HEK293 (cell line): ENCODE data around the gene MORF4L1.

ENCODE experiments used
- CTCF ChIA-PET: fragments of 350-600 bp; formaldehyde crosslinking; extraction: SDS; loops from one replicate; lab custom pipeline; 2021; ENCODE audit warnings: antibody characterized with exemption; lab: Yijun Ruan, JAX
- POLR2A ChIA-PET: fragments of 300-600 bp; formaldehyde crosslinking; extraction: SDS; loops from one replicate; lab custom pipeline; 2020; ENCODE audit warnings: antibody characterized with exemption, inconsistent platforms; lab: Yijun Ruan, JAX
- H3K27ac ChIP-seq: fragments of 200-500 bp; sonication (Bioruptor generic); 2 replicates; pipeline ENCODE4 v1.5.1; 2014; ENCODE audit warnings: low read depth, low read length, control low read depth, inconsistent platforms; ENCODE audit errors: extremely low read depth
- H3K36me3 ChIP-seq, 2 experiments: fragments of 200-500 bp in 1 of 2; sonication (Bioruptor generic) in 1 of 2; 1 replicate in 1 of 2; 2 replicates in 1 of 2; pipeline ENCODE4 v1.5.1; 2014 to 2017; ENCODE audit warnings: inconsistent platforms in 2 of 2, low read length in 2 of 2; ENCODE audit not compliant: control insufficient read depth in 2 of 2, insufficient read depth in 1 of 2
- H3K4me1 ChIP-seq: fragments of 200-500 bp; sonication (Bioruptor generic); 2 replicates; pipeline ENCODE4 v1.5.1; 2014; ENCODE audit warnings: mild to moderate bottlenecking, low read length, inconsistent platforms; ENCODE audit not compliant: control insufficient read depth, insufficient read depth
- H3K4me3 ChIP-seq: 2 replicates; pipeline ENCODE4 v1.5.1; 2011; ENCODE audit warnings: low read depth, mild to moderate bottlenecking, control low read depth, low read length, moderate library complexity
- H3K9me3 ChIP-seq: fragments of 200-500 bp; sonication (Bioruptor generic); 2 replicates; pipeline ENCODE4 v1.5.1; 2014; ENCODE audit warnings: low read depth, low read length, inconsistent platforms; ENCODE audit not compliant: control insufficient read depth, insufficient read depth
- BCL11B ChIP-seq: fragments of 450-650 bp; formaldehyde crosslinking; IDR thresholded peaks from 2 replicates; pipeline ENCODE4 v1.5.1; 2016; ENCODE audit warnings: low read depth, missing biosample characterization, missing genetic modification characterization
- FEZF1 ChIP-seq: fragments of 450-650 bp; formaldehyde crosslinking; IDR thresholded peaks from 2 replicates; pipeline ENCODE4 v1.5.1; 2016; ENCODE audit warnings: missing biosample characterization, missing genetic modification characterization
- KLF9 ChIP-seq: fragments of 450-650 bp; formaldehyde crosslinking; IDR thresholded peaks from 2 replicates; pipeline ENCODE4 v1.5.1; 2016; ENCODE audit warnings: missing biosample characterization, missing genetic modification characterization, low read depth
- MYNN ChIP-seq: fragments of 450-650 bp; formaldehyde crosslinking; IDR thresholded peaks from 2 replicates; pipeline ENCODE4 v1.5.1; 2016; ENCODE audit warnings: missing biosample characterization, missing genetic modification characterization, borderline replicate concordance
- SALL2 ChIP-seq: fragments of 450-650 bp; formaldehyde crosslinking; IDR thresholded peaks from 2 replicates; pipeline ENCODE4 v1.5.0; 2017; ENCODE audit warnings: missing biosample characterization, mild to moderate bottlenecking, missing genetic modification characterization, borderline replicate concordance
- ZFHX2 ChIP-seq: fragments of 450-650 bp; formaldehyde crosslinking; conservative IDR thresholded peaks from 2 replicates; pipeline ENCODE4 v1.5.1; 2016; ENCODE audit warnings: missing biosample characterization, missing genetic modification characterization
- ZNF138 ChIP-seq: fragments of 450-650 bp; formaldehyde crosslinking; IDR thresholded peaks from 2 replicates; pipeline ENCODE4 v1.5.1; 2016; ENCODE audit warnings: missing biosample characterization, missing genetic modification characterization, borderline replicate concordance
- ZNF16 ChIP-seq: fragments of 450-650 bp; formaldehyde crosslinking; IDR thresholded peaks from 2 replicates; pipeline ENCODE4 v1.5.1; 2016; ENCODE audit warnings: low read depth, missing biosample characterization, missing genetic modification characterization
- ZNF19 ChIP-seq: fragments of 450-650 bp; formaldehyde crosslinking; IDR thresholded peaks from 2 replicates; pipeline ENCODE4; 2016; ENCODE audit warnings: missing biosample characterization, missing genetic modification characterization, low read depth
- ZNF211 ChIP-seq: fragments of 450-650 bp; formaldehyde crosslinking; IDR thresholded peaks from 2 replicates; pipeline ENCODE4 v1.5.1; 2016; ENCODE audit warnings: low read depth, missing biosample characterization, missing genetic modification characterization
- ZNF335 ChIP-seq: fragments of 450-650 bp; formaldehyde crosslinking; conservative IDR thresholded peaks from 2 replicates; pipeline ENCODE4 v1.5.1; 2016; ENCODE audit warnings: missing biosample characterization, missing genetic modification characterization
- ZNF37A ChIP-seq: fragments of 450-650 bp; IDR thresholded peaks from 2 replicates; pipeline ENCODE4 v1.5.1; 2018; ENCODE audit warnings: missing biosample characterization, missing genetic modification characterization
- ZSCAN23 ChIP-seq: fragments of 450-650 bp; formaldehyde crosslinking; IDR thresholded peaks from 2 replicates; pipeline ENCODE4 v1.5.1; 2016; ENCODE audit warnings: missing biosample characterization, missing genetic modification characterization
- TF ChIP-seq, protein P1 (sequence below): fragments of 450-650 bp; formaldehyde crosslinking; IDR thresholded peaks from 2 replicates; pipeline ENCODE4 v1.5.1; 2016; ENCODE audit warnings: missing biosample characterization, missing genetic modification characterization
- TF ChIP-seq, protein P2 (sequence below): fragments of 450-650 bp; formaldehyde crosslinking; conservative IDR thresholded peaks from 2 replicates; pipeline ENCODE4 v1.5.1; 2016; ENCODE audit warnings: low read depth, missing biosample characterization, missing genetic modification characterization
- TF ChIP-seq, protein P3 (sequence below): fragments of 450-650 bp; formaldehyde crosslinking; IDR thresholded peaks from 2 replicates; pipeline ENCODE4 v1.5.1; 2016; ENCODE audit warnings: missing biosample characterization, missing genetic modification characterization
- TF ChIP-seq, protein P4 (sequence below): fragments of 450-650 bp; IDR thresholded peaks from 2 replicates; pipeline ENCODE4 v1.5.1; 2018; ENCODE audit warnings: missing biosample characterization, missing genetic modification characterization
- TF ChIP-seq, protein P5 (sequence below): fragments of 450-650 bp; formaldehyde crosslinking; IDR thresholded peaks from 2 replicates; pipeline ENCODE4 v1.5.1; 2016; ENCODE audit warnings: missing biosample characterization, missing genetic modification characterization
- TF ChIP-seq, protein P6 (sequence below): fragments of 450-650 bp; formaldehyde crosslinking; IDR thresholded peaks from 2 replicates; pipeline ENCODE4 v1.5.1; 2016; ENCODE audit warnings: missing biosample characterization, missing genetic modification characterization

The MORF4L1 gene

DNA sequence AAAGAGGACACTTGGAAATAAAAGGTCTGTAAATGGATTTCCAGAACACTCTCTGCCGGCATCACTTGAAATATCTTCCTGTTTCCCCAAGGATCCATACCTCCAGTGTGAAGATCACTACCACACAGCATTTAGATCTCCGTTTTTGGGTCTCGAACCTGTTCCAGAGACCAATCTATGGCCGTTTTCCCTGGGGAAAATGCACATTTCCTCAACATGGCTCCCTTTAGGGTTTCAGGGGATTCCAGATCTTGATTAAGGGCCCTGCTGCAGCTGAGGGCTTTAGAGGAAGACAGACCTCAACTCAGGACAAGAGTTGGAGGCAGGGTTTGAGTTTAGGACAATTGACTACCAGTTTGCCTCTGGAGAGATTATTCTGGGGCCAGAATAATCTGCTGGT, 70.1 kb downstream of the MORF4L1 start:
- no peak overlapping the region for H3K4me3 ChIP-seq
- ChIA-PET CTCF (interaction anchor here (1.2 to 3.2 kb wide), 2 partner anchors 14 to 33 kb away, joined by 5 to 17 read pairs; no protein-coding TSS in a partner anchor), POLR2A (no interaction called here)
- no peak for TF ChIP-seq ZSCAN23 (tag by site-specific recombination)
- no peak for TF ChIP-seq ZNF37A (tag by site-specific recombination)
- TF ChIP-seq, protein P1, sequence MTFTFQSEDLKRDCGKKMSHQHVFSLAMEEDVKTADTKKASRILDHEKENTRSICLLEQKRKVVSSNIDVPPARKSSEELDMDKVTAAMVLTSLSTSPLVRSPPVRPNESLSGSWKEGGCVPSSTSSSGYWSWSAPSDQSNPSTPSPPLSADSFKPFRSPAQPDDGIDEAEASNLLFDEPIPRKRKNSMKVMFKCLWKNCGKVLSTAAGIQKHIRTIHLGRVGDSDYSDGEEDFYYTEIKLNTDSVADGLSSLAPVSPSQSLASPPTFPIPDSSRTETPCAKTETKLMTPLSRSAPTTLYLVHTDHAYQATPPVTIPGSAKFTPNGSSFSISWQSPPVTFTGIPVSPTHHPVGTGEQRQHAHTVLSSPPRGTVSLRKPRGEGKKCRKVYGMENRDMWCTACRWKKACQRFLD (tag by site-specific recombination): no peak
- TF ChIP-seq, protein P2, sequence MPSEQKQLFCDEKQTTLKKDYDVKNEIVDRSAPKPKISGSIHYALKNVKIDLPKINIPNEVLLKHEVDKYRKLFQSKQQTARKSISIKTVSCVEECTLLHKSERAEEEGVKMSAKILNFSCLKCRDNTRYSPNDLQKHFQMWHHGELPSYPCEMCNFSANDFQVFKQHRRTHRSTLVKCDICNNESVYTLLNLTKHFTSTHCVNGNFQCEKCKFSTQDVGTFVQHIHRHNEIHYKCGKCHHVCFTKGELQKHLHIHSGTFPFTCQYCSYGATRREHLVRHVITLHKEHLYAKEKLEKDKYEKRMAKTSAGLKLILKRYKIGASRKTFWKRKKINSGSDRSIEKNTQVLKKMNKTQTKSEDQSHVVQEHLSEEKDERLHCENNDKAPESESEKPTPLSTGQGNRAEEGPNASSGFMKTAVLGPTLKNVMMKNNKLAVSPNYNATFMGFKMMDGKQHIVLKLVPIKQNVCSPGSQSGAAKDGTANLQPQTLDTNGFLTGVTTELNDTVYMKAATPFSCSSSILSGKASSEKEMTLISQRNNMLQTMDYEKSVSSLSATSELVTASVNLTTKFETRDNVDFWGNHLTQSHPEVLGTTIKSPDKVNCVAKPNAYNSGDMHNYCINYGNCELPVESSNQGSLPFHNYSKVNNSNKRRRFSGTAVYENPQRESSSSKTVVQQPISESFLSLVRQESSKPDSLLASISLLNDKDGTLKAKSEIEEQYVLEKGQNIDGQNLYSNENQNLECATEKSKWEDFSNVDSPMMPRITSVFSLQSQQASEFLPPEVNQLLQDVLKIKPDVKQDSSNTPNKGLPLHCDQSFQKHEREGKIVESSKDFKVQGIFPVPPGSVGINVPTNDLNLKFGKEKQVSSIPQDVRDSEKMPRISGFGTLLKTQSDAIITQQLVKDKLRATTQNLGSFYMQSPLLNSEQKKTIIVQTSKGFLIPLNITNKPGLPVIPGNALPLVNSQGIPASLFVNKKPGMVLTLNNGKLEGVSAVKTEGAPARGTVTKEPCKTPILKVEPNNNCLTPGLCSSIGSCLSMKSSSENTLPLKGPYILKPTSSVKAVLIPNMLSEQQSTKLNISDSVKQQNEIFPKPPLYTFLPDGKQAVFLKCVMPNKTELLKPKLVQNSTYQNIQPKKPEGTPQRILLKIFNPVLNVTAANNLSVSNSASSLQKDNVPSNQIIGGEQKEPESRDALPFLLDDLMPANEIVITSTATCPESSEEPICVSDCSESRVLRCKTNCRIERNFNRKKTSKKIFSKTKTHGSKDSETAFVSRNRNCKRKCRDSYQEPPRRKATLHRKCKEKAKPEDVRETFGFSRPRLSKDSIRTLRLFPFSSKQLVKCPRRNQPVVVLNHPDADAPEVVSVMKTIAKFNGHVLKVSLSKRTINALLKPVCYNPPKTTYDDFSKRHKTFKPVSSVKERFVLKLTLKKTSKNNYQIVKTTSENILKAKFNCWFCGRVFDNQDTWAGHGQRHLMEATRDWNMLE: no peak
- TF ChIP-seq ZNF335 (tag by site-specific recombination): no peak
- TF ChIP-seq ZNF16 (tag by site-specific recombination): no peak
- no peak for TF ChIP-seq ZNF19
- TF ChIP-seq ZNF211 (tag by site-specific recombination): no peak
- no peak for TF ChIP-seq ZFHX2 (tag by site-specific recombination)
- TF ChIP-seq, protein P3, sequence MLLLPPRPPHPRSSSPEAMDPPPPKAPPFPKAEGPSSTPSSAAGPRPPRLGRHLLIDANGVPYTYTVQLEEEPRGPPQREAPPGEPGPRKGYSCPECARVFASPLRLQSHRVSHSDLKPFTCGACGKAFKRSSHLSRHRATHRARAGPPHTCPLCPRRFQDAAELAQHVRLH (tag by site-specific recombination): no peak
- no peak for TF ChIP-seq ZNF138 (tag by site-specific recombination)
- TF ChIP-seq MYNN (tag by site-specific recombination): no peak
- no peak for TF ChIP-seq BCL11B (tag by site-specific recombination)
- TF ChIP-seq, protein P4, sequence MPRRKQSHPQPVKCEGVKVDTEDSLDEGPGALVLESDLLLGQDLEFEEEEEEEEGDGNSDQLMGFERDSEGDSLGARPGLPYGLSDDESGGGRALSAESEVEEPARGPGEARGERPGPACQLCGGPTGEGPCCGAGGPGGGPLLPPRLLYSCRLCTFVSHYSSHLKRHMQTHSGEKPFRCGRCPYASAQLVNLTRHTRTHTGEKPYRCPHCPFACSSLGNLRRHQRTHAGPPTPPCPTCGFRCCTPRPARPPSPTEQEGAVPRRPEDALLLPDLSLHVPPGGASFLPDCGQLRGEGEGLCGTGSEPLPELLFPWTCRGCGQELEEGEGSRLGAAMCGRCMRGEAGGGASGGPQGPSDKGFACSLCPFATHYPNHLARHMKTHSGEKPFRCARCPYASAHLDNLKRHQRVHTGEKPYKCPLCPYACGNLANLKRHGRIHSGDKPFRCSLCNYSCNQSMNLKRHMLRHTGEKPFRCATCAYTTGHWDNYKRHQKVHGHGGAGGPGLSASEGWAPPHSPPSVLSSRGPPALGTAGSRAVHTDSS (tag by site-specific recombination): no peak
- TF ChIP-seq, protein P5, sequence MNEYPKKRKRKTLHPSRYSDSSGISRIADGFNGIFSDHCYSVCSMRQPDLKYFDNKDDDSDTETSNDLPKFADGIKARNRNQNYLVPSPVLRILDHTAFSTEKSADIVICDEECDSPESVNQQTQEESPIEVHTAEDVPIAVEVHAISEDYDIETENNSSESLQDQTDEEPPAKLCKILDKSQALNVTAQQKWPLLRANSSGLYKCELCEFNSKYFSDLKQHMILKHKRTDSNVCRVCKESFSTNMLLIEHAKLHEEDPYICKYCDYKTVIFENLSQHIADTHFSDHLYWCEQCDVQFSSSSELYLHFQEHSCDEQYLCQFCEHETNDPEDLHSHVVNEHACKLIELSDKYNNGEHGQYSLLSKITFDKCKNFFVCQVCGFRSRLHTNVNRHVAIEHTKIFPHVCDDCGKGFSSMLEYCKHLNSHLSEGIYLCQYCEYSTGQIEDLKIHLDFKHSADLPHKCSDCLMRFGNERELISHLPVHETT: no peak
- no peak for TF ChIP-seq SALL2 (tag by site-specific recombination)
- TF ChIP-seq, protein P6, sequence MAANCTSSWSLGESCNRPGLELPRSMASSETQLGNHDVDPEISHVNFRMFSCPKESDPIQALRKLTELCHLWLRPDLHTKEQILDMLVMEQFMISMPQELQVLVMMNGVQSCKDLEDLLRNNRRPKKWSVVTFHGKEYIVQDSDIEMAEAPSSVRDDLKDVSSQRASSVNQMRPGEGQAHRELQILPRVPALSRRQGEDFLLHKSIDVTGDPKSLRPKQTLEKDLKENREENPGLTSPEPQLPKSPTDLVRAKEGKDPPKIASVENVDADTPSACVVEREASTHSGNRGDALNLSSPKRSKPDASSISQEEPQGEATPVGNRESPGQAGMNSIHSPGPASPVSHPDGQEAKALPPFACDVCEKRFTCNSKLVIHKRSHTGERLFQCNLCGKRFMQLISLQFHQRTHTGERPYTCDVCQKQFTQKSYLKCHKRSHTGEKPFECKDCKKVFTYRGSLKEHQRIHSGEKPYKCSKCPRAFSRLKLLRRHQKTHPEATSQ (tag by site-specific recombination): no peak
- no peak for TF ChIP-seq KLF9
- TF ChIP-seq FEZF1 (tag by site-specific recombination): no peak
- 0 out of 2 replicates have a peak, but pooled peaks cover 2% of the 10 kb centered on the region for H3K4me1 ChIP-seq
- no peaks in the 10 kb centered on the region for H3K9me3 ChIP-seq
- H3K36me3 ChIP-seq: no peaks in the 10 kb centered on the region; a peak in 1 of 3 replicates
- H3K27ac ChIP-seq: no peak overlapping the region
